Calu3 (cell line): Measurements from ENCODE around the gene PLCB2. TPM values are rescaled to one million over a fixed set of nuclear protein-coding genes. Genes with fewer than 3 reads are reported as not detected.

Experiments
- BruUV-seq: library from RNA; stranded (reverse); fragments of 400-500 nt; replicated peaks from 2 replicates; lab custom pipeline; 2021; lab: Mats Ljungman, UMichigan
- CTCF ChIA-PET: fragments of 300-600 bp; sonication (Branson Sonifier 250); formaldehyde crosslinking; loops from one replicate; lab custom pipeline; 2022; ENCODE audit warnings: antibody characterized with exemption; lab: Charles Lee
- DNase-seq: peaks from one replicate; pipeline ENCODE4 v3.0.0; 2022
- H3K27ac Mint-ChIP-seq: one replicate; pipeline ENCODE4 v1.8.0; 2022; ENCODE audit warnings: mixed read lengths; ENCODE audit not compliant: unreplicated experiment
- H3K27me3 Mint-ChIP-seq: one replicate; pipeline ENCODE4 v1.8.0; 2022; ENCODE audit warnings: mixed read lengths; ENCODE audit not compliant: unreplicated experiment
- H3K36me3 Mint-ChIP-seq: one replicate; pipeline ENCODE4 v1.8.0; 2022; ENCODE audit warnings: mild to moderate bottlenecking, moderate library complexity, mixed read lengths; ENCODE audit not compliant: insufficient read depth, unreplicated experiment
- H3K4me1 Mint-ChIP-seq: one replicate; pipeline ENCODE4 v1.8.0; 2022; ENCODE audit warnings: mild to moderate bottlenecking, low read depth, mixed read lengths; ENCODE audit not compliant: unreplicated experiment
- H3K4me3 Mint-ChIP-seq: one replicate; pipeline ENCODE4 v1.8.0; 2022; ENCODE audit warnings: mild to moderate bottlenecking, low read depth, moderate library complexity, mixed read lengths; ENCODE audit not compliant: unreplicated experiment
- H3K9me3 Mint-ChIP-seq: one replicate; pipeline ENCODE4 v1.8.0; 2022; ENCODE audit warnings: low read depth, mixed read lengths; ENCODE audit not compliant: unreplicated experiment
- intact Hi-C: fragments of 100-400 bp; cut with micrococcal nuclease; formaldehyde crosslinking; loops from one replicate; pipeline ENCODE4 v1.10.0; 2022; ENCODE audit not compliant: unreplicated experiment
- total RNA-seq: library from RNA; stranded (reverse); gene quantifications from 2 replicates; pipeline ENCODE4 v1.2.3, GENCODE V29; 2022
- TF ChIP-seq, protein P1 (sequence below): fragments of 200-600 bp; IDR thresholded peaks from one replicate; pipeline ENCODE4 v1.8.0; 2022; ENCODE audit warnings: antibody characterized with exemption; ENCODE audit not compliant: unreplicated experiment

The PLCB2 gene
- total RNA-seq, 1 experiment from 2014 or later: 37.3 TPM

DNA sequence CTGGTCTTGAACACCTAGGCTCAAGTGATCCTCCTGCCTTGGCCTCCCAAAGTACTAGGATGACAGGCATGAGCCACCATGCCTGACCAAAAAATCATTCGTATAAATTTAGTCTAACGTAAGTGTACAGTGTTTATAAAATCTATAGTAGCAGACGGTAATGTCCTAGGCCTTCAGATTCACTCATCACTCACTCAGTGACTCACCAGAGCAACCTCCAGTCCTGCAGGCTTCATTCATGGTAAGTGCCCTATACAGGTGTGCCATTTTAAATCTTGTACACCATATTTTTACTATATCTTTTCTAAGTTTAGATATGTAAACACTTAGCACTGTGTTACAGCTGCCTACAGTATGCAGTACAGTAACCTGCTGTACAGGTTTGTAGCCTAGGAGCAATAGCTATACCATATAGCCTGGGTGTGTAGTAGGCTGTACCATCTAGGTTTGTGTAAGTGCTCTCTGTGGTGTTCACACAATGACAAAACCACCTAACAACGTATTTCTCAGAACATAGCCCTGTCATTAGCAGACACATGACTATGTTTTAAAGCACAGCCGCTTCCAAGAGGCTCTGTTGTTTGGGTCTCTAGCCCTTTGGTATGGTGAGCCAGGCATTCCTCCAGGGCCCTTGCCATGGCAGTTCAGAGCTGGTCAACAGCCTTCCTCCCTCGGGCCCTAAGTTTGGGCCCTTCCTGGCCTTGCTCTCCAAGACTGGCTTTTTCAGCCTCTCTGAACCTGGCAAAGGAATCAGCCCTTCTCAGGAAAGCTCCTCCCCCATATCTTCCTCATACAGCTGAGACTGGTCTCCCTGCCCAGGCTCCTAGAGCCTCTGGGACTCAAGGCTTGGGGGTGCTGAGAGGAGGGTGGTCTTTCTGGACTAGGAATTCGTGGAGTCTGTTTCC lies 34.9 kb upstream of the PLCB2 start:
- CTCF ChIA-PET: interaction anchor here (1.2 kb wide), 1 partner anchor 54 kb away, joined by 5 read pairs; no protein-coding TSS in a partner anchor
- no TSS peak for BruUV-seq
- intact Hi-C loops: no loop called here

DNA sequence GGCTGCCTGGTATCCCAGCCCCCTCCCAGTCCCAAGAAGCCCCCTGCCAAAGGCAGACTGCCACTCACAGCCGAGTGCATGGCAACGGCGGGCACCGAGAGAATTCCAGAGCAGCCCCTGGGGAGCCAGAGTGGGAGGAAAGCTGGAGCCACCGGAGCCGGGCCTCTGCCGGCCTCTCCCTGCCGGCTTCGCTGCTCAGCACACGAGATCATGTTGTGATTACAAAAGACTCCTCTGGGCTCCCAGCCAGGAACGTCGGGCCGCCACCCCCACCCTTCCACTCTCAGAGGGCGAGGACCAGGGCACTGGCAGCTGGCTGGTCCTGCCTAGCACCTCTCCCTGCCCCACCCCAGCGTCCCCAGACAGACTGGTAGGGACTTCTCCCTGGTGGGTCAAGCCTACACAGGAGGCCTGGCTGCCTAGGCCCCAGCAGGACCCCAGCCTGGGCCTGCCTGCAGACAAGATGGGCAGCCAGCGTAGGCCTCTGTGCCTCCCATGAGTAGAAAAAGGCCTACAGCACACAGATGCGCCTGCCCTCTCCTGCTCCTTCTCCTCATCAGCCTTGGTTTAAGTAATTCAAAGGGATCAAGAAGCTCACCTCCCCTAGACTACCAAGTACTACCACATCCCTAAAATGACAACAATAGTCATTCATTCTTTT lies 33.1 kb upstream of the PLCB2 start, which contains the start of gene CCDC9B:
Gene CCDC9B, minus strand, starts transcription at position 200 of the 661 bp plus-strand sequence. Its CDS starts 120 bp downstream, at position 80.
- TF ChIP-seq, protein P1, sequence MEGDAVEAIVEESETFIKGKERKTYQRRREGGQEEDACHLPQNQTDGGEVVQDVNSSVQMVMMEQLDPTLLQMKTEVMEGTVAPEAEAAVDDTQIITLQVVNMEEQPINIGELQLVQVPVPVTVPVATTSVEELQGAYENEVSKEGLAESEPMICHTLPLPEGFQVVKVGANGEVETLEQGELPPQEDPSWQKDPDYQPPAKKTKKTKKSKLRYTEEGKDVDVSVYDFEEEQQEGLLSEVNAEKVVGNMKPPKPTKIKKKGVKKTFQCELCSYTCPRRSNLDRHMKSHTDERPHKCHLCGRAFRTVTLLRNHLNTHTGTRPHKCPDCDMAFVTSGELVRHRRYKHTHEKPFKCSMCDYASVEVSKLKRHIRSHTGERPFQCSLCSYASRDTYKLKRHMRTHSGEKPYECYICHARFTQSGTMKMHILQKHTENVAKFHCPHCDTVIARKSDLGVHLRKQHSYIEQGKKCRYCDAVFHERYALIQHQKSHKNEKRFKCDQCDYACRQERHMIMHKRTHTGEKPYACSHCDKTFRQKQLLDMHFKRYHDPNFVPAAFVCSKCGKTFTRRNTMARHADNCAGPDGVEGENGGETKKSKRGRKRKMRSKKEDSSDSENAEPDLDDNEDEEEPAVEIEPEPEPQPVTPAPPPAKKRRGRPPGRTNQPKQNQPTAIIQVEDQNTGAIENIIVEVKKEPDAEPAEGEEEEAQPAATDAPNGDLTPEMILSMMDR: no peak
- BruUV-seq: no TSS peak
- Mint-ChIP-seq H3K27ac (peak within 1 kb of the TSS; percentile 60), H3K4me3 (peak within 1 kb of the TSS; percentile 77), H3K27me3 (no peaks in the 10 kb centered on the region), H3K36me3 (peaks cover 39% of the 10 kb centered on the region), H3K4me1 (peaks cover 34% of the 10 kb centered on the region), H3K9me3 (no peaks in the 10 kb centered on the region)
- DNase-seq: peak; percentile 89
- intact Hi-C loops: no loop called here
- CTCF ChIA-PET: interaction anchor here (0.6 to 3.8 kb wide), 5 partner anchors 17 to 252 kb away, joined by 3 to 23 read pairs (median 4); partner anchors contain the start of genes DISP2, INAFM2 and PLCB2

More for the DNA sequence above, 34.9 kb upstream of the PLCB2 start:
- TF ChIP-seq, protein P1: no peak
- no peak overlapping the region for H3K27ac Mint-ChIP-seq
- H3K4me1 Mint-ChIP-seq: peaks cover 42% of the 10 kb centered on the region
- H3K4me3 Mint-ChIP-seq: no peak overlapping the region
- no peaks in the 10 kb centered on the region for H3K9me3 Mint-ChIP-seq
- DNase-seq: no peak
- peaks cover 32% of the 10 kb centered on the region for H3K36me3 Mint-ChIP-seq
- no peaks in the 10 kb centered on the region for H3K27me3 Mint-ChIP-seq

DNA sequence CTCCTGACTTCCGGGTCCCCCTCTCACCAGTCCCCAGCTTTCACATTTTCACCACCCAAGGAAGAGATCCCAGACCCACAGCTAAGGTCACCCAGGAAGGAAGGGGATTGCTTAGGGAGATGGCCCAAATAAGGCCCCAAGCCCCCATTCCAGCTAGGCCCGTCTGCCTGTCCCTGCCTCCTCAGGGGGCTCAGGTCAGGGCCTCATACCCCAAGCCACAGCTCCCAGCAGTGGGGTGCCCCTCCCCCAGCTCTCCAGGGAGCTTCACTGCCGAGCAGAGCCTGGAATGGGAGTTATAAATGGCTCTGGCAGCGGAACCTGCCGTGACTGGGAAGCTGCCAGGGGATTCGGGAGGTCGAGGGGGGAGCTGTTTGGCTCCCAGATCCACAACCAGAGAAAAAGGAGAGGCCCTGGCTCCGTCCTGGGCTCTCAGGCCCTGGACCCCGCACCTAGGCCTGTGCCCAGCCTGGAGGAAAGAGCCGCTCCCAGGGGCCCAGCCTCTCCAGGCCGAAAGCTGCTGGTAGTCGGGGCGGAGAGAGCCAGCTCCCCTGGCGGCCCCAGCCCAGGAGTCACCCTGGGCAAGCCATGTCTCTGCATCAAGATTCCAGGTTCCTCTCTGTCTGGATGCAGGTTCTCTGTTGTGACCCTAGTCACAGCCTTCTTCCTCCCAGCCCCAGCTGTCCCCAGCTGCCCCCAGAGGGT lies 32.5 kb upstream of the PLCB2 start:
- intact Hi-C loops: no loop called here
- Mint-ChIP-seq H3K27me3 (no peaks in the 10 kb centered on the region), H3K27ac (peak overlapping the region; percentile 60), H3K4me3 (peak overlapping the region; percentile 77), H3K4me1 (peaks cover 34% of the 10 kb centered on the region), H3K36me3 (peaks cover 42% of the 10 kb centered on the region), H3K9me3 (no peaks in the 10 kb centered on the region)
- TF ChIP-seq, protein P1: no peak
- BruUV-seq: TSS peak; percentile 39
- CTCF ChIA-PET: interaction anchor here (0.5 to 3.8 kb wide), 7 partner anchors 17 to 271 kb away, joined by 3 to 23 read pairs (median 4); partner anchors contain the start of genes DISP2, INAFM2 and PLCB2
- DNase-seq: peak; percentile 35

DNA sequence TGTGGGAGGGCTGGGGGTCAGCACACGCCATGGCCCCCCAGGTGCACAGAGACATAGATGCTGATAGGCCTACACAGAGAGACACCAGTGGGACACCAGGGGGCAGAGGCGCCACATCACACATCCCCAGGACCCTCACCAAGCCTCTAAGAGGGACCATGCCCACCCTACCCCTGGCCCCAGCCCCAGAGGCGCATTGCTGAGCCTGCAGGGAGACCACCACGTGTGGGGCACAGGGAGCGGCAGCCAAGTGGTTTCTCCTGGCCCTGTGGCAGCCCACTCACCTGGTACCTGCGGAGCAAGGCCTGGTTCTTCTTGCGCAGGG lies 31.8 kb upstream of the PLCB2 start:
- peaks cover 34% of the 10 kb centered on the region for H3K4me1 Mint-ChIP-seq
- TF ChIP-seq, protein P1: no peak
- peaks cover 44% of the 10 kb centered on the region for H3K36me3 Mint-ChIP-seq
- H3K27me3 Mint-ChIP-seq: no peaks in the 10 kb centered on the region
- H3K27ac Mint-ChIP-seq: peak overlapping the region; percentile 89
- intact Hi-C loops: no loop called here
- peak overlapping the region; percentile 77 for H3K4me3 Mint-ChIP-seq
- no peaks in the 10 kb centered on the region for H3K9me3 Mint-ChIP-seq
- no TSS peak for BruUV-seq
- no peak for DNase-seq
- CTCF ChIA-PET: interaction anchor here (0.5 to 3.8 kb wide), 10 partner anchors 12 to 270 kb away, joined by 3 to 23 read pairs (median 6); partner anchors contain the start of genes INAFM2 and PLCB2
